ENCODE measurements around the gene POU5F2. TPM values are rescaled to one million over a fixed set of nuclear protein-coding genes. Genes with fewer than 3 reads are reported as not detected.

The POU5F2 gene
- total RNA-seq, 1 experiment from 2014 or later = 1.1 TPM

- Histone ChIP-seq H3F3A (ENCODE audit: insufficient read depth, low read depth) (peaks cover 3% of the 10 kb centered on the region; the same call in 1 of the 2 replicates), H3K4me2 (no peak overlapping the region), H3K9me3 (ENCODE audit: insufficient read depth, low read depth) (no peaks in the 10 kb centered on the region), H3K36me3 (ENCODE audit: low read depth) (no peaks in the 10 kb centered on the region), H3K79me2 (ENCODE audit: low read depth) (no peaks in the 10 kb centered on the region), H3K4me3 (no peak overlapping the region), H4K20me1 (ENCODE audit: insufficient read depth) (no peaks in the 10 kb centered on the region), H3K9me2 (ENCODE audit: insufficient read depth) (no peaks in the 10 kb centered on the region; the same call in 1 of the 2 replicates), H3K4me1 (replicated peaks; ENCODE audit: insufficient read depth) (peaks cover 11% of the 10 kb centered on the region), H2AFZ (no peak overlapping the region), H3K27ac (no peak overlapping the region), H3K27me3 (ENCODE audit: insufficient read depth, low read depth) (no peaks in the 10 kb centered on the region)
- no peak for TF ChIP-seq EZH2 (IDR thresholded peaks at IDR 0.05; ENCODE audit: low read depth)
- TF ChIP-seq CTCF (conservative IDR thresholded peaks at IDR 0.05) = no peak
- intact Hi-C loops (cut with micrococcal nuclease; ENCODE audit: unreplicated experiment) = no loop called here
- ChIA-PET POLR2A (ENCODE audit: unreplicated experiment) (no interaction called here), CTCF (no interaction called here)
- DNase-seq = no peak
- no TSS peak for BruUV-seq (replicated peaks)
These were observed 46.2 kb upstream of the POU5F2 start for GRCh38 chr5:93787598-93787997.

- no peaks in the 10 kb centered on the region for H4K20me1 ChIP-seq (ENCODE audit: insufficient read depth)
- H3K36me3 ChIP-seq (ENCODE audit: low read depth) = no peaks in the 10 kb centered on the region
- ChIA-PET CTCF (interaction anchor here (0.6 kb wide), 1 partner anchor 35 kb away, joined by 3 read pairs; no protein-coding TSS in a partner anchor), POLR2A (ENCODE audit: unreplicated experiment) (interaction anchor here (0.6 kb wide), 1 partner anchor 163 kb away, joined by 4 read pairs; no protein-coding TSS in a partner anchor)
- no peak overlapping the region for H2AFZ ChIP-seq
- H3K79me2 ChIP-seq (ENCODE audit: low read depth) = no peaks in the 10 kb centered on the region
- peaks cover 3% of the 10 kb centered on the region; the same call in 1 of the 2 replicates for H3F3A ChIP-seq (ENCODE audit: insufficient read depth, low read depth)
- H3K9me3 ChIP-seq (ENCODE audit: insufficient read depth, low read depth) = no peaks in the 10 kb centered on the region
- intact Hi-C loops (cut with micrococcal nuclease; ENCODE audit: unreplicated experiment) = no loop called here
- TF ChIP-seq EZH2 (IDR thresholded peaks at IDR 0.05; ENCODE audit: low read depth) (no peak), CTCF (conservative IDR thresholded peaks at IDR 0.05) (no peak)
- H3K4me2 ChIP-seq = no peak overlapping the region
- no peaks in the 10 kb centered on the region; the same call in 1 of the 2 replicates for H3K9me2 ChIP-seq (ENCODE audit: insufficient read depth)
- no peak overlapping the region for H3K27ac ChIP-seq
- no TSS peak for BruUV-seq (replicated peaks)
- no peak overlapping the region for H3K4me3 ChIP-seq
- no peaks in the 10 kb centered on the region for H3K27me3 ChIP-seq (ENCODE audit: insufficient read depth, low read depth)
- DNase-seq = no peak
- peaks cover 11% of the 10 kb centered on the region for H3K4me1 ChIP-seq (replicated peaks; ENCODE audit: insufficient read depth)
These were observed 44.1 kb upstream of the POU5F2 start for GRCh38 chr5:93785475-93785874.

GRCh38 chr5:93782978-93783377 lies 41.6 kb upstream of the POU5F2 start:
- Histone ChIP-seq H3K9me3 (ENCODE audit: insufficient read depth, low read depth) (no peaks in the 10 kb centered on the region), H3K27ac (no peak overlapping the region), H2AFZ (no peak overlapping the region), H3K9me2 (ENCODE audit: insufficient read depth) (no peaks in the 10 kb centered on the region; the same call in 1 of the 2 replicates), H3K36me3 (ENCODE audit: low read depth) (no peaks in the 10 kb centered on the region), H3K4me2 (no peak overlapping the region), H3K27me3 (ENCODE audit: insufficient read depth, low read depth) (no peaks in the 10 kb centered on the region), H3K4me1 (replicated peaks; ENCODE audit: insufficient read depth) (no peaks in the 10 kb centered on the region), H3K4me3 (no peak overlapping the region), H3F3A (ENCODE audit: insufficient read depth, low read depth) (no peaks in the 10 kb centered on the region), H3K79me2 (ENCODE audit: low read depth) (no peaks in the 10 kb centered on the region), H4K20me1 (ENCODE audit: insufficient read depth) (no peaks in the 10 kb centered on the region)
- intact Hi-C loops (cut with micrococcal nuclease; ENCODE audit: unreplicated experiment) = no loop called here
- no TSS peak for BruUV-seq (replicated peaks)
- DNase-seq = no peak
- ChIA-PET CTCF (no interaction called here), POLR2A (ENCODE audit: unreplicated experiment) (no interaction called here)
- TF ChIP-seq EZH2 (IDR thresholded peaks at IDR 0.05; ENCODE audit: low read depth) (no peak), CTCF (conservative IDR thresholded peaks at IDR 0.05) (no peak)

All from PC-9 (cell line).